Panc1 (cell line): ENCODE data around the gene SIRPB2. TPM values are rescaled to one million over a fixed set of nuclear protein-coding genes. Genes with fewer than 3 reads are reported as not detected.

Experiments
- ATAC-seq: fragments of 200-7000 bp; cut with Tn5 transposase; 2 replicates; pipeline ENCODE4 v1.9.1; 2020; ENCODE audit warnings: mild to moderate bottlenecking, moderate library complexity
- BruUV-seq: library from RNA; stranded (reverse); fragments of 400-500 nt; replicated peaks from 2 replicates; lab custom pipeline; 2021; lab: Mats Ljungman, UMichigan
- CTCF ChIA-PET: fragments of 300-600 bp; sonication (Branson Sonifier 250); formaldehyde crosslinking; loops from one replicate; lab custom pipeline; 2022; ENCODE audit warnings: antibody characterized with exemption; lab: Charles Lee
- POLR2A ChIA-PET: fragments of 300-600 bp; sonication (Branson Sonifier 250); formaldehyde crosslinking; loops from one replicate; lab custom pipeline; 2022; ENCODE audit warnings: antibody characterized with exemption; lab: Charles Lee
- DNase-seq: peaks from one replicate; pipeline ENCODE4 v3.0.0-alpha.2; 2010; ENCODE audit warnings: low read depth, low spot score
- H3K27ac ChIP-seq: 2 replicates; pipeline ENCODE4 v1.5.1; 2011; ENCODE audit warnings: mild to moderate bottlenecking, low read length, inconsistent platforms
- H3K27me3 ChIP-seq: fragments of 200-500 bp; sonication (Bioruptor generic); 2 replicates; pipeline ENCODE4 v1.6.0; 2014; ENCODE audit warnings: low read length, inconsistent platforms; ENCODE audit not compliant: control insufficient read depth, insufficient read depth
- H3K36me3 ChIP-seq: fragments of 200-500 bp; sonication (Bioruptor generic); 2 replicates; pipeline ENCODE4 v1.5.1; 2014; ENCODE audit warnings: inconsistent platforms, mild to moderate bottlenecking, low read length, moderate library complexity; ENCODE audit not compliant: control insufficient read depth, insufficient read depth
- H3K4me1 ChIP-seq: 2 replicates; pipeline ENCODE4 v1.5.1; 2011; ENCODE audit warnings: inconsistent platforms, mild to moderate bottlenecking, low read length, moderate library complexity; ENCODE audit not compliant: control insufficient read depth, insufficient read depth
- H3K4me3 ChIP-seq, 2 experiments: 2 replicates each; pipeline ENCODE4 v1.5.1; 2011 to 2012; ENCODE audit warnings: low read depth in 2 of 2, low read length in 2 of 2, mild to moderate bottlenecking in 2 of 2, inconsistent platforms in 1 of 2, moderate library complexity in 1 of 2
- H3K9me3 ChIP-seq: fragments of 200-500 bp; sonication (Bioruptor generic); 2 replicates; pipeline ENCODE4 v1.5.1; 2014; ENCODE audit warnings: low read depth, mild to moderate bottlenecking, inconsistent platforms, low read length, moderate library complexity; ENCODE audit not compliant: control insufficient read depth, insufficient read depth
- CTCF ChIP-seq: fragments of 450-650 bp; IDR thresholded peaks from 2 replicates; pipeline ENCODE4 v1.5.1; 2017; ENCODE audit warnings: mild to moderate bottlenecking
- POLR2AphosphoS5 ChIP-seq: IDR thresholded peaks from 2 replicates; pipeline ENCODE4 v1.6.1; 2012; ENCODE audit warnings: mild to moderate bottlenecking, low read depth, low read length, moderate library complexity
- REST ChIP-seq, 2 experiments: IDR thresholded peaks; 2 replicates each; pipeline ENCODE4 v1.6.1; 2011 to 2012; ENCODE audit warnings: low read depth in 2 of 2, control low read depth in 1 of 2, low read length in 1 of 2, mild to moderate bottlenecking in 1 of 2, moderate library complexity in 1 of 2; ENCODE audit not compliant: insufficient read depth in 1 of 2
- SIN3A ChIP-seq: IDR thresholded peaks from 2 replicates; pipeline ENCODE4 v1.6.1; 2012; ENCODE audit warnings: low read depth, mild to moderate bottlenecking, low read length, moderate library complexity, borderline replicate concordance; ENCODE audit not compliant: insufficient read depth
- TCF7L2 ChIP-seq: IDR thresholded peaks from 2 replicates; pipeline ENCODE4 v1.6.1; 2011; ENCODE audit warnings: mild to moderate bottlenecking, low read depth, low read length, inconsistent platforms
- in situ Hi-C: cut with HindIII; loops from 2 replicates; pipeline ENCODE4 v1.10.0; 2016; ENCODE audit warnings: low sequenced_read_pairs, low pct_unique_long_range_greater_than_20kb
- intact Hi-C: fragments of 100-400 bp; cut with micrococcal nuclease; formaldehyde crosslinking; loops from one replicate; pipeline ENCODE4 v1.10.0; 2022; ENCODE audit not compliant: unreplicated experiment
- total RNA-seq: library from RNA; stranded (reverse); gene quantifications from one replicate; pipeline ENCODE4 v1.2.1, GENCODE V29; 2021; ENCODE audit not compliant: unreplicated experiment

The SIRPB2 gene
- total RNA-seq, 1 experiment from 2014 or later = not detected

- ATAC-seq = no peak
- no peak for DNase-seq
- Histone ChIP-seq H3K4me1 (no peaks in the 10 kb centered on the region), H3K36me3 (no peaks in the 10 kb centered on the region), H3K9me3 (no peaks in the 10 kb centered on the region), H3K4me3 (no peak overlapping the region), H3K27me3 (peaks cover 18% of the 10 kb centered on the region), H3K27ac (no peak overlapping the region)
- intact Hi-C loops = loop anchor here (10.0 kb wide), 1 partner anchor 261 kb away; no protein-coding TSS in a partner anchor
- CTCF ChIA-PET = no interaction called here
- in situ Hi-C loops = no loop called here
- POLR2A ChIA-PET = no interaction called here
- BruUV-seq = no TSS peak
- no peak for TF ChIP-seq POLR2AphosphoS5
- TF ChIP-seq REST (IDR thresholded peaks at IDR 0.05; ENCODE audit: insufficient read depth in 1 of 2, low read depth in 2 of 2, low read length in 1 of 2) = no peak
- TF ChIP-seq TCF7L2 = no peak
- TF ChIP-seq SIN3A = no peak
- TF ChIP-seq CTCF = no peak
Observed at GRCh38 chr20:1513801-1514200, 22.6 kb upstream of the SIRPB2 start.

GRCh38 chr20:1509237-1509636 is 18.0 kb upstream of the SIRPB2 start:
- CTCF ChIA-PET = interaction anchor here (0.6 to 1.7 kb wide), 3 partner anchors 31 to 761 kb away, joined by 3 to 16 read pairs (median 6); no protein-coding TSS in a partner anchor
- POLR2A ChIA-PET = no interaction called here
- BruUV-seq = no TSS peak
- H3K36me3 ChIP-seq = no peaks in the 10 kb centered on the region
- in situ Hi-C loops = no loop called here
- ATAC-seq (peak; percentile 86), DNase-seq (peak; percentile 12)
- H3K9me3 ChIP-seq = no peaks in the 10 kb centered on the region
- peaks cover 40% of the 10 kb centered on the region for H3K27me3 ChIP-seq
- H3K4me3 ChIP-seq = no peak overlapping the region
- intact Hi-C loops = no loop called here
- no peak overlapping the region for H3K27ac ChIP-seq
- no peaks in the 10 kb centered on the region for H3K4me1 ChIP-seq
- TF ChIP-seq REST (IDR thresholded peaks at IDR 0.05; ENCODE audit: insufficient read depth in 1 of 2, low read depth in 2 of 2, low read length in 1 of 2) (no peak), CTCF (peak; percentile 73)
